IMR-90 (cell line): ENCODE measurements around the gene COL13A1. TPM values are rescaled to one million over a fixed set of nuclear protein-coding genes. Genes with fewer than 3 reads are reported as not detected.

Experiments
- ATAC-seq: fragments of 200-7000 bp; cut with Tn5 transposase; 2 replicates; pipeline ENCODE4 v1.9.1; 2020; ENCODE audit warnings: low read depth, mild to moderate bottlenecking, moderate library complexity
- BruUV-seq: library from RNA; stranded (reverse); fragments of 400-500 nt; replicated peaks from 2 replicates; lab custom pipeline; 2021; lab: Mats Ljungman, UMichigan
- CTCF ChIA-PET: fragments of 300-600 bp; formaldehyde crosslinking; extraction: SDS; loops from one replicate; lab custom pipeline; 2021; ENCODE audit warnings: antibody characterized with exemption; lab: Yijun Ruan, JAX
- POLR2A ChIA-PET: fragments of 300-600 bp; sonication (Branson Sonifier 250); formaldehyde crosslinking; loops from one replicate; lab custom pipeline; 2022; ENCODE audit warnings: antibody characterized with exemption; ENCODE audit not compliant: unreplicated experiment; lab: Charles Lee
- DNase-seq: peaks from one replicate; pipeline ENCODE4 v3.0.0; 2013
- H2AFZ ChIP-seq: replicated peaks from 2 replicates; pipeline ENCODE3; 2013; ENCODE audit warnings: low read length, mild to moderate bottlenecking; ENCODE audit not compliant: poor library complexity
- H2AK5ac ChIP-seq: 2 replicates; pipeline ENCODE4 v1.6.1; 2013; ENCODE audit warnings: low read depth, low read length, inconsistent platforms
- H2AK9ac ChIP-seq: replicated peaks from 2 replicates; pipeline ENCODE3; 2013; ENCODE audit warnings: mild to moderate bottlenecking, low read depth, low read length, moderate library complexity; ENCODE audit not compliant: poor library complexity
- H2BK120ac ChIP-seq: 2 replicates; pipeline ENCODE4 v1.6.1; 2013; ENCODE audit warnings: low read depth, low read length, inconsistent platforms
- H2BK15ac ChIP-seq: 3 replicates; pipeline ENCODE4 v1.6.1; 2013; ENCODE audit warnings: low read depth, low read length, inconsistent platforms
- H2BK20ac ChIP-seq: 2 replicates; pipeline ENCODE4 v1.6.1; 2013; ENCODE audit warnings: low read depth, mild to moderate bottlenecking, inconsistent platforms, low read length, moderate library complexity
- H2BK5ac ChIP-seq: 2 replicates; pipeline ENCODE4 v1.6.1; 2013; ENCODE audit warnings: mild to moderate bottlenecking, low read depth, low read length, inconsistent platforms; ENCODE audit not compliant: poor library complexity, severe bottlenecking
- H3K14ac ChIP-seq: replicated peaks from 2 replicates; pipeline ENCODE4 v1.6.1; 2013; ENCODE audit warnings: low read depth, low read length, inconsistent platforms
- H3K18ac ChIP-seq: 2 replicates; pipeline ENCODE4 v1.6.1; 2013; ENCODE audit warnings: low read depth, low read length, control low read depth
- H3K23ac ChIP-seq: 2 replicates; pipeline ENCODE4 v1.6.1; 2013; ENCODE audit warnings: low read depth, low read length, inconsistent platforms
- H3K27ac ChIP-seq: 2 replicates; pipeline ENCODE4 v1.5.1; 2013; ENCODE audit warnings: mild to moderate bottlenecking, control low read depth, low read length; ENCODE audit not compliant: insufficient read depth
- H3K27me3 ChIP-seq: 2 replicates; pipeline ENCODE4 v1.6.1; 2013; ENCODE audit warnings: low read length; ENCODE audit not compliant: control insufficient read depth, insufficient read depth
- H3K36me3 ChIP-seq: 2 replicates; pipeline ENCODE4 v1.6.1; 2013; ENCODE audit warnings: low read length, mixed read lengths; ENCODE audit not compliant: control insufficient read depth, insufficient read depth
- H3K4ac ChIP-seq: 2 replicates; pipeline ENCODE4 v1.6.1; 2013; ENCODE audit warnings: low read depth, low read length, inconsistent platforms
- H3K4me1 ChIP-seq: 2 replicates; pipeline ENCODE4 v1.6.1; 2013; ENCODE audit warnings: low read length, mixed read lengths; ENCODE audit not compliant: control insufficient read depth, insufficient read depth
- H3K4me2 ChIP-seq: 2 replicates; pipeline ENCODE4 v1.6.1; 2013; ENCODE audit warnings: low read depth, mild to moderate bottlenecking, control low read depth, low read length, moderate library complexity
- H3K4me3 ChIP-seq: 2 replicates; pipeline ENCODE4 v1.5.1; 2013; ENCODE audit warnings: low read depth, mild to moderate bottlenecking, control low read depth, low read length, moderate library complexity; ENCODE audit not compliant: insufficient read depth
- H3K56ac ChIP-seq: 2 replicates; pipeline ENCODE4 v1.6.1; 2013; ENCODE audit warnings: low read length, inconsistent platforms; ENCODE audit not compliant: insufficient read depth; ENCODE audit errors: extremely low read depth
- H3K79me1 ChIP-seq, 2 experiments: 2 replicates each; pipeline ENCODE4 v1.6.1; 2013; ENCODE audit warnings: low read length in 2 of 2, inconsistent platforms in 1 of 2, low read depth in 1 of 2
- H3K9ac ChIP-seq: 2 replicates; pipeline ENCODE4 v1.6.1; 2013; ENCODE audit warnings: low read depth, low read length, control low read depth
- H3K9me1 ChIP-seq: 2 replicates; pipeline ENCODE4 v1.6.1; 2013; ENCODE audit warnings: low read length, inconsistent platforms; ENCODE audit not compliant: insufficient read depth
- H3K9me3 ChIP-seq: 2 replicates; pipeline ENCODE4 v1.6.1; 2013; ENCODE audit warnings: low read length; ENCODE audit not compliant: control insufficient read depth, insufficient read depth
- H4K20me1 ChIP-seq: 2 replicates; pipeline ENCODE4 v1.6.1; 2013; ENCODE audit warnings: low read length, inconsistent platforms; ENCODE audit not compliant: insufficient read depth
- H4K5ac ChIP-seq: 2 replicates; pipeline ENCODE4 v1.6.1; 2013; ENCODE audit warnings: mild to moderate bottlenecking, low read depth, low read length, control low read depth
- H4K8ac ChIP-seq, 2 experiments: 2 replicates each; pipeline ENCODE4 v1.6.1; 2013; ENCODE audit warnings: low read depth in 2 of 2, low read length in 2 of 2, control low read depth in 1 of 2, inconsistent platforms in 1 of 2
- H4K91ac ChIP-seq: 2 replicates; pipeline ENCODE4 v1.6.1; 2013; ENCODE audit warnings: low read depth, low read length, inconsistent platforms; ENCODE audit not compliant: insufficient read depth
- CHD1 ChIP-seq: IDR thresholded peaks from 2 replicates; pipeline ENCODE4 v1.6.1; 2012; ENCODE audit warnings: low read depth, low read length, improper control_type of control experiment
- MAFK ChIP-seq: IDR thresholded peaks from 2 replicates; pipeline ENCODE4 v1.6.1; 2012; ENCODE audit warnings: low read depth, low read length, improper control_type of control experiment
- MAZ ChIP-seq: IDR thresholded peaks from 2 replicates; pipeline ENCODE4 v1.6.1; 2012; ENCODE audit warnings: low read depth, mild to moderate bottlenecking, low read length, improper control_type of control experiment, moderate library complexity, borderline replicate concordance
- RAD21 ChIP-seq: IDR thresholded peaks from 2 replicates; pipeline ENCODE4 v1.6.1; 2012; ENCODE audit warnings: low read length, improper control_type of control experiment
- RFX5 ChIP-seq: IDR thresholded peaks from 2 replicates; pipeline ENCODE4 v1.8.0; 2012; ENCODE audit warnings: low read depth, mild to moderate bottlenecking, low read length, moderate library complexity
- SMC3 ChIP-seq: fragments of 150-350 bp; IDR thresholded peaks from 2 replicates; pipeline ENCODE4 v1.6.1; 2016; ENCODE audit warnings: low read depth, mild to moderate bottlenecking, antibody characterized with exemption, low read length, moderate library complexity
- WGBS, 2 experiments: methylation state at CpG; one replicate each; pipeline versions ENCODE4 v1.1.5 to v1.1.7; 2013; ENCODE audit warnings: missing lambda C conversion rate in 2 of 2; ENCODE audit not compliant: insufficient read length in 1 of 2; ENCODE audit errors: extremely low coverage in 2 of 2; 5-methylcytosine and 5-hydroxymethylcytosine counted together
- dilution Hi-C: fragments of 300-500 bp; cut with HindIII; formaldehyde crosslinking; loops from one replicate; pipeline ENCODE4 v1.14.3; 2018; ENCODE audit warnings: low sequenced_read_pairs; ENCODE audit not compliant: unreplicated experiment
- in situ Hi-C: fragments of 300-500 bp; cut with MboI; formaldehyde crosslinking; loops from 3 replicates; pipeline ENCODE4 v1.14.3; 2019; ENCODE audit warnings: low sequenced_read_pairs, inconsistent platforms, mixed read lengths
- intact Hi-C: fragments of 100-400 bp; cut with micrococcal nuclease; formaldehyde crosslinking; loops from 2 replicates; pipeline ENCODE4 v1.10.0; 2022
- polyA plus RNA-seq, 3 experiments: library from polyadenylated mRNA; depleted of rRNA; stranded (reverse); fragments of >200 nt; gene quantifications; 2 replicates each; pipeline ENCODE4 v1.2.3, GENCODE V29; 2012; ENCODE audit warnings: low replicate concordance in 1 of 3
- total RNA-seq: library from RNA; depleted of rRNA; stranded (reverse); fragments of >200 nt; gene quantifications from 2 replicates; pipeline ENCODE4 v1.2.3, GENCODE V29; 2012
- TF ChIP-seq, protein P1 (sequence below): fragments of 150-350 bp; IDR thresholded peaks from 2 replicates; pipeline ENCODE4 v1.6.1; 2016; ENCODE audit warnings: low read depth, mild to moderate bottlenecking, low read length, moderate library complexity, borderline replicate concordance

The COL13A1 gene
- total and polyA plus RNA-seq, 2 of the 4 experiments (the other 2 are of a cell fraction) = 12.2 to 31.3 TPM

DNA sequence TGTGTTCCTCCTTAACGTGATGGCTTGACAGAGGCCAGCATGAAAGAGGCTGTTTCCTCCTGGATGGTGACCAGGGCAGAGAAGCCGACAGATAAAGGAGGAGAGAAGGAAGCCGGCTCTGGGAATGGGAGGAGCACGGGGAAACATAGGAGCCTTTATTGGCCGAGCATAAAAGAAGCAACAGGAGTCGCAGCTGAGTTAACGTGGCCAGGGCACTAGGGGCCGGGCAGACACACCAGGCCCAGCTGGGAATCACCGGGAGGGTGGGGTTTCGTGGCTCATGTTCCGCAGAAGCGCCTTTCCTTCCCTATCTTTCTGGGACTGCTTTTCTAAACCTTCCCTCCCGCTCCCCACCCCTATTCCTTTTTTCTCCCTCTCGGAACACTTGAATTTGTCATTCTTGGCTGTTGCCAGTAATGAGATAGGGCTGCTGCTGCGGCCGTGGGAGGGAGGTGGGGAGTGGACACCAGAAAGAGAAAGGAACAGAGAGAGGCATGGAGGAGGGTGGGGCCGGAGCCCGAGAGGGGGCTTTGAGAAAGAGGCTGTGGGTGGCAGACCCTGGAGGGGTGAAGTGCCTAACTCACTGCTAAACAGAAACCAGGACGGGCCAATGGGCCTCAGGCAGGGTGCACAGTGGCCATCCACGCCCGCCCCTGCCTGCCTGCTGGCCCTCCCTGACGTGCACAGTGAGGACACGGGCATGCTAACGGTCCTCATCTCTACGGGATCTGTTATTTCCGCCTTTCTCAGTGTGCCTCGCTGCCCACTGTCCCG lies 65.2 kb downstream of the COL13A1 start:
- H3K9ac ChIP-seq = peak overlapping the region; percentile 51
- dilution Hi-C loops = no loop called here
- H3K79me1 ChIP-seq = peaks cover 16 to 58% of the 10 kb centered on the region in 2 experiments; a peak in 3 of 4 replicates
- H3K56ac ChIP-seq = peak overlapping the region; percentile 75
- H3K4me2 ChIP-seq = peak overlapping the region; percentile 69
- H2AK9ac ChIP-seq = peak overlapping the region; percentile 91
- peak overlapping the region; percentile 91 for H4K91ac ChIP-seq
- H4K8ac ChIP-seq = peak overlapping the region; percentile 88 to 98
- H4K20me1 ChIP-seq = 0 out of 2 replicates have a peak, but pooled peaks cover 5% of the 10 kb centered on the region
- ChIA-PET POLR2A (no interaction called here), CTCF (no interaction called here)
- H3K9me3 ChIP-seq = no peaks in the 10 kb centered on the region
- H3K18ac ChIP-seq = peak overlapping the region; percentile 85
- H2BK5ac ChIP-seq = peak overlapping the region; percentile 86
- H3K4me1 ChIP-seq = peaks cover 33% of the 10 kb centered on the region
- H4K5ac ChIP-seq = peak overlapping the region; percentile 88
- H3K4me3 ChIP-seq = peak overlapping the region; percentile 13; the same call in 1 of the 2 replicates
- TF ChIP-seq RFX5 = no peak
- TF ChIP-seq MAFK = no peak
- TF ChIP-seq SMC3 = no peak
- TF ChIP-seq, protein P1, sequence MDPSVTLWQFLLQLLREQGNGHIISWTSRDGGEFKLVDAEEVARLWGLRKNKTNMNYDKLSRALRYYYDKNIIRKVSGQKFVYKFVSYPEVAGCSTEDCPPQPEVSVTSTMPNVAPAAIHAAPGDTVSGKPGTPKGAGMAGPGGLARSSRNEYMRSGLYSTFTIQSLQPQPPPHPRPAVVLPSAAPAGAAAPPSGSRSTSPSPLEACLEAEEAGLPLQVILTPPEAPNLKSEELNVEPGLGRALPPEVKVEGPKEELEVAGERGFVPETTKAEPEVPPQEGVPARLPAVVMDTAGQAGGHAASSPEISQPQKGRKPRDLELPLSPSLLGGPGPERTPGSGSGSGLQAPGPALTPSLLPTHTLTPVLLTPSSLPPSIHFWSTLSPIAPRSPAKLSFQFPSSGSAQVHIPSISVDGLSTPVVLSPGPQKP = no peak
- 0 out of 2 replicates have a peak, but pooled peaks have one; percentile 10 for TF ChIP-seq RAD21
- no peak; the same call in 1 of the 2 replicates for TF ChIP-seq MAZ
- no peak for TF ChIP-seq CHD1
- peaks cover 26% of the 10 kb centered on the region for H3K9me1 ChIP-seq
- H3K4ac ChIP-seq = peak overlapping the region; percentile 94
- no peaks in the 10 kb centered on the region for H3K27me3 ChIP-seq
- peak overlapping the region; percentile 96 for H2BK120ac ChIP-seq
- H3K36me3 ChIP-seq = no peaks in the 10 kb centered on the region
- peak overlapping the region; percentile 82 for H2BK20ac ChIP-seq
- H2AK5ac ChIP-seq = peak overlapping the region; percentile 84
- intact Hi-C loops = loop anchor here (5.0 kb wide), 2 partner anchors 45 to 65 kb away; partner anchors contain the start of gene COL13A1
- ATAC-seq = peak; percentile 84
- peak overlapping the region; percentile 89 for H2AFZ ChIP-seq
- peak overlapping the region; percentile 70 for H3K27ac ChIP-seq
- H2BK15ac ChIP-seq = peak overlapping the region; percentile 75; the same call in 2 of the 3 replicates
- H3K23ac ChIP-seq = peak overlapping the region; percentile 88
- in situ Hi-C loops = no loop called here
- DNase-seq = peak; percentile 84
- BruUV-seq = no TSS peak
- peak overlapping the region; percentile 93 for H3K14ac ChIP-seq
- WGBS, 2 experiments = 59% methylated on average over 6 of the region's 28 CpGs; no CpG with 5 or more reads in 1 of the 2 experiments
